GM21367 (cell line): Measurements from ENCODE around the gene PEG3.

Experiments
- ATAC-seq: cut with Tn5 transposase; IDR thresholded peaks from one replicate; pipeline ENCODE4 v1.9.1; 2021; ENCODE audit not compliant: unreplicated experiment

PEG3 gene

DNA sequence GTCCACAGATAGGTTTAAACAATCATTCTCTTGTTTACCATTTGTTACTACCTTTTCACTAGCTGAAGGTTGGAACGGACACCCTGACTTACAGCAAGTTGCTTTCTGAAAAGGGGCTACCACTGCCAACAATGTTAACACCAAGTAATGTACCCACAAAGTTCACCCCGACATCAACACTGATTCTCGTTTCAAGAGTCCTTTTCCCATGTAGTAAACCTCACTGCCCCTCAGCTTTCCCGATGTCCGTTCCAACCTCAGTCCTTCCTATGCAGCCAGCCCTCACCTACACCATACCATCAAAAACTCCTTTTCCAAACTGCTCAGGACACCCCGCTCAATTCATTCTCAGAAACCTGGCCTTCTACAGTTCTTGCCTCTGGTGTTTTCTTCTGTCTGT lies 29.0 kb downstream of the PEG3 start:
- no peak for ATAC-seq

DNA sequence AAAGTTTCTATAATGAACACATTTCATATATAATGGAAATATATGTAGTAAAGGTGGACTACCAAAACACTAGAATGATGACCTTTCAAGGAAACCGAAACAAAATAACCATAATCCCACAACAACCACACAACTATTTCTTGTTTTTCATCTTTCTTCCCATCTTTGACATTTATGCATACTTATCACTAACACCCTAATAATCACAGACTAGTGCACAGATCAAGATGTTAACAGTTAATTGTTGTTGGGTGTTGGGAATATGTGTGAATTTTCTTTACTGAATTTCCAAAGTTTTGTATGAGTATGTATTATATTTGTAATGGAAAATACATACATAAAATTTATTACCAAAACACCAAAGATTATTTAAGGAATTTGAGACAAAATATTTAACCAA lies 30.3 kb downstream of the PEG3 start:
- no peak for ATAC-seq

DNA sequence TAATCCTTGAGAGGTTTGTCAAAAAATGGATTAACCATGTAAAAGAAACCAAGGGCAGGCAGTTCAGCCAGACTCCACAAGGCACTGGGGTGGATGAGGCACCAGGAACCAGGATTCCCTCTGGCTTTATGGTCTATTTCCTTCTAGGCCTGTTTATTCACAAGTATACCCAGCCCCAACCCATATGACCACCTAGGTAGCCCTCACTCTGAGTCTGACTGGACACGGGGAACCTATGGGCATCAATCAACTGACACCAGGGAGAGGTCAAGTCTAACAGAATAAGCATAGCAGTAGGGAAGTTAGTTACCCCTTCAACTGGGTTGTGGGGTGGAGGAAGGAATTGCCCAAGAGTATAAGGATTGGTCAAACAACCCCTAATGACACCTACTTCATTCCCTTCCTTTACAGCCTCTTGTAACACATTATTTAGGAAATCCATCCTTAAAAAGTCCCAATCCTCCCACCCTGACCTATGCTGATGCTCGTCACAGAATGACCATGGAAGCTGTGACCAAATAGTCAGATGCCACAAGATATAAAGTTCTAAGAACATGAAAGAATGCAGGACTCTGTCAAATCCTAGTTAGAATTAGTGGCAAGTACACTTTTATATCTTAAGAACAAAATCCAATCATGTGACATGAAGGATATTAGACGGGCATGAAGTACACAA lies 31.7 kb downstream of the PEG3 start:
- no peak for ATAC-seq

DNA sequence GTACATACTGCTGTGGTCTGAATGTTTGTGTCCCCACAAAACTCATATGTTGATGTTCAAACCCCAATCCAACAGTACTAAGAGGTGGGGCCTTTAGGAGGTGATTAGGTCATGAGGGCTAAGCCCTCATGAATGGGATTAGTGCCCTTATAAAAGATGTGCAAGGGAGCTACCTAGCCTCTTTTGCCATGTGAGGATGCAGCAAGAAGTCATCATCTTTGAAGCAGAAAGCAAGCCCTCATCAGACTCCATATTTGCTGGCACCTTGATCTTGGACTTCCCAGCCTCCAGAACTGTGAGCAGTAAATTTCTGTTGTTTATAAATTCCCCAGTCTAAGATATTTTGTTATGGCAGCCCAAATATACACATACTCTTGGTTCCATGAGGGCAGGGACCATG lies 33.9 kb downstream of the PEG3 start:
- ATAC-seq: no peak
